Pancreas (tissue), 10 donors: ENCODE results near the gene EPHB3. TPM values are rescaled to one million over a fixed set of nuclear protein-coding genes. Genes with fewer than 3 reads are reported as not detected.

ENCODE experiments used
- ATAC-seq, 4 donors: fragments of 200-7000 bp; cut with Tn5 transposase; one replicate each; pipeline versions ENCODE4 v1.8.0 to v1.9.1; 2020; ENCODE audit warnings: mild to moderate bottlenecking in 4 of 4, moderate library complexity in 4 of 4
- DNase-seq, 6 donors: peaks; one replicate each; pipeline ENCODE4 v3.0.0-alpha.2; 2020
- FAIRE-seq: peaks from 2 replicates; lab custom pipeline; 2012; peaks lifted over from hg19 to GRCh38; lab: Jason Lieb, UNC
- H3K27ac ChIP-seq, 4 donors: fragments of 200-600 bp; sonication (generic); 1 replicate in 3 of 4; 2 replicates in 1 of 4; pipeline versions ENCODE4 v1.5.0 to v1.8.0; 2020
- H3K27me3 ChIP-seq, 4 donors: fragments of 200-600 bp; one replicate each; pipeline ENCODE4 v1.8.0; 2021
- H3K36me3 ChIP-seq, 3 donors: fragments of 200-600 bp; sonication (generic) in 1 of 3; one replicate each; pipeline versions ENCODE4 v1.5.0 to v1.8.0; 2020 to 2021
- H3K4me1 ChIP-seq, 3 donors: fragments of 200-600 bp; one replicate each; pipeline ENCODE4 v1.8.0; 2021
- H3K4me3 ChIP-seq, 4 donors: fragments of 200-600 bp; sonication (generic) in 2 of 4; one replicate each; pipeline versions ENCODE4 v1.5.0 to v1.8.0; 2020 to 2021
- H3K9me3 ChIP-seq, 4 donors: fragments of 200-600 bp; one replicate each; pipeline ENCODE4 v1.8.0; 2021
- CTCF ChIP-seq, 4 donors: fragments of 200-600 bp; sonication (generic) in 3 of 4; IDR thresholded peaks; one replicate each; pipeline versions ENCODE4 v1.5.0 to v1.8.0; 2021; ENCODE audit warnings: antibody characterized with exemption in 4 of 4
- WGBS, 2 donors: extraction: QIAGEN DNeasy Blood & Tissue Kit; methylation state at CpG; one replicate each; pipeline ENCODE4 v1.1.7; 2013; 5-methylcytosine and 5-hydroxymethylcytosine counted together
- intact Hi-C, 3 donors: fragments of 100-400 bp; cut with DNase I; formaldehyde crosslinking; loops; one replicate each; pipeline versions ENCODE4 v1.11.1 to v1.14.2; 2022
- polyA plus RNA-seq, 2 donors: library from polyadenylated mRNA; stranded (reverse); fragments of 200-250 nt; gene quantifications; one replicate each; pipeline ENCODE4 v1.2.3, GENCODE V29; 2013
- total RNA-seq, 6 donors: library from RNA; stranded (reverse); fragmentation: NEBNext Ultra II Directional in 4 of 6; extraction: Animal tissue kit (Norgen Biotek cat#: 25700) in 4 of 6; gene quantifications; one replicate each; pipeline versions ENCODE4 v1.2.1 to v1.2.4, GENCODE V29; 2021 to 2023
- donor health status: healthy with polysubstance abuse.
- donor health status: DM: no; HTN: no; CAD: no; lungs with moderate emphysema.
- donor health status: DM: no; HTN: no; CAD: no.
- donor health status: control.
- donor health status: control.
- donor health status: Bipolar disorder and iron deficiency.
- donor health status: DM: yes; HTN: yes; CAD: no.
- donor health status: DM: no; HTN: no; CAD: no.
- donor health status: DM: no; HTN: no; CAD: no.
- donor health status: DM: yes; HTN: yes; CAD: no.

EPHB3 gene
- total and polyA plus RNA-seq, 8 donors: 5.8 to 17.3 (median 12.5) TPM

- peaks cover 26 to 34% (median 30%) of the 10 kb centered on the region in 3 donors for H3K4me1 ChIP-seq
- no peak for TF ChIP-seq CTCF (IDR thresholded peaks at IDR 0.05)
- H3K27ac ChIP-seq: peak overlapping the region in 3 of 4 donors; percentile 17 to 57 (median 24)
- H3K4me3 ChIP-seq: peak overlapping the region; percentile 15 to 61 (median 43)
- H3K36me3 ChIP-seq: peaks cover 0 to 11% (median 7%) of the 10 kb centered on the region in 3 donors
- FAIRE-seq (no peak), DNase-seq (peak; percentile 76 to 84 (median 80)), ATAC-seq (peak; percentile 32 to 68 (median 56))
- H3K27me3 ChIP-seq: no peaks in the 10 kb centered on the region
- H3K9me3 ChIP-seq: no peaks in the 10 kb centered on the region
- intact Hi-C loops: no loop called here
- WGBS, 2 donors: 13 to 16% methylated on average over 42 to 68 of the region's 68 CpGs
These were observed 7.6 kb downstream of the EPHB3 start for GRCh38 chr3:184568924-184569829.

GRCh38 chr3:184570035-184570434 is 8.4 kb downstream of the EPHB3 start:
- no peak for TF ChIP-seq CTCF (IDR thresholded peaks at IDR 0.05)
- DNase-seq (peak in 1 of 6 donors; percentile 6), ATAC-seq (no peak), FAIRE-seq (no peak)
- intact Hi-C loops: no loop called here
- Histone ChIP-seq H3K4me3 (no peak overlapping the region), H3K4me1 (peaks cover 20 to 30% (median 22%) of the 10 kb centered on the region in 3 donors), H3K27ac (no peak overlapping the region), H3K36me3 (peaks cover 0 to 19% (median 7%) of the 10 kb centered on the region in 3 donors), H3K27me3 (no peaks in the 10 kb centered on the region), H3K9me3 (no peaks in the 10 kb centered on the region)
- 81 to 86% methylated on average over 3 of the region's 3 CpGs for WGBS, 2 donors

- DNase-seq: peak in 1 of 6 donors; percentile 60
- peaks cover 15 to 26% (median 20%) of the 10 kb centered on the region in 3 donors for H3K4me1 ChIP-seq
- ATAC-seq: no peak
- no peaks in the 10 kb centered on the region for H3K9me3 ChIP-seq
- no peak for TF ChIP-seq CTCF (IDR thresholded peaks at IDR 0.05)
- H3K36me3 ChIP-seq: peaks cover 0 to 20% (median 7%) of the 10 kb centered on the region in 3 donors
- no peaks in the 10 kb centered on the region for H3K27me3 ChIP-seq
- FAIRE-seq: no peak
- no peak overlapping the region for H3K4me3 ChIP-seq
- H3K27ac ChIP-seq: no peak overlapping the region
- intact Hi-C loops: no loop called here
- WGBS, 2 donors: 86 to 89% methylated on average over 6 of the region's 6 CpGs
These were observed 8.9 kb downstream of the EPHB3 start for GRCh38 chr3:184570489-184570888.

GRCh38 chr3:184571750-184572377 is 10.3 kb downstream of the EPHB3 start:
- intact Hi-C loops: no loop called here
- 46 to 52% methylated on average over 12 of the region's 12 CpGs for WGBS, 2 donors
- no peaks in the 10 kb centered on the region for H3K27me3 ChIP-seq
- no peak overlapping the region for H3K27ac ChIP-seq
- DNase-seq: no peak
- ATAC-seq: no peak
- no peaks in the 10 kb centered on the region for H3K9me3 ChIP-seq
- H3K36me3 ChIP-seq: peaks cover 0 to 32% (median 9%) of the 10 kb centered on the region in 3 donors
- no peak for FAIRE-seq
- TF ChIP-seq CTCF (IDR thresholded peaks at IDR 0.05): no peak
- H3K4me1 ChIP-seq: peaks cover 4 to 13% (median 11%) of the 10 kb centered on the region in 3 donors
- H3K4me3 ChIP-seq: no peak overlapping the region
